Thoracic aorta (tissue), 2 donors: Measurements from ENCODE around the gene NAXD. TPM values are rescaled to one million over a fixed set of nuclear protein-coding genes. Genes with fewer than 3 reads are reported as not detected.

Source experiments
- ATAC-seq: fragments of 150-250 bp; one replicate; pipeline ENCODE4 v1.8.0; 2017; ENCODE audit warnings: low read depth; ENCODE audit not compliant: insufficient number of reproducible peaks, low FRiP score
- DNase-seq: peaks from one replicate; pipeline ENCODE4 v3.0.0-alpha.2; 2020; ENCODE audit warnings: low spot score
- H3K27ac ChIP-seq, 2 donors: fragments of 200-600 bp; sonication (generic); 1 replicate in 1 of 2; 2 replicates in 1 of 2; pipeline ENCODE4 v1.5.1; 2016; ENCODE audit warnings: mild to moderate bottlenecking in 2 of 2, moderate library complexity in 2 of 2
- H3K27me3 ChIP-seq: fragments of 200-600 bp; sonication (generic); replicated peaks from 2 replicates; pipeline ENCODE4 v1.6.0; 2016; ENCODE audit warnings: mild to moderate bottlenecking; ENCODE audit not compliant: insufficient read depth
- H3K36me3 ChIP-seq: fragments of 200-600 bp; sonication (generic); one replicate; pipeline ENCODE4 v1.5.1; 2016
- H3K4me1 ChIP-seq, 2 donors: fragments of 200-600 bp; sonication (generic); 1 replicate in 1 of 2; 2 replicates in 1 of 2; pipeline versions ENCODE4 v1.5.1 to v1.6.0; 2016; ENCODE audit warnings: low read depth in 2 of 2, mild to moderate bottlenecking in 1 of 2; ENCODE audit not compliant: control insufficient read depth in 1 of 2
- H3K4me3 ChIP-seq: fragments of 200-600 bp; sonication (generic); 2 replicates; pipeline ENCODE4 v1.5.1; 2016; ENCODE audit warnings: mild to moderate bottlenecking
- H3K9me3 ChIP-seq: fragments of 200-600 bp; sonication (generic); 2 replicates; pipeline ENCODE4 v1.5.1; 2016
- CTCF ChIP-seq: fragments of 200-600 bp; sonication (generic); IDR thresholded peaks from one replicate; pipeline ENCODE4 v1.5.1; 2019; ENCODE audit warnings: antibody characterized with exemption
- total RNA-seq, 2 donors: library from RNA; depleted of rRNA; stranded (reverse); fragments of >200 nt; gene quantifications; one replicate each; pipeline versions ENCODE4 v1.1.0 to v1.2.3, GENCODE V29; 2016

NAXD gene
- total RNA-seq, 2 donors from 2014 or later, result 24.9 to 31.4 TPM

GRCh38 chr13:110644892-110645521 is 29.7 kb downstream of the NAXD start:
- Histone ChIP-seq H3K27ac (no peak overlapping the region), H3K36me3 (peaks cover 34% of the 10 kb centered on the region), H3K9me3 (no peaks in the 10 kb centered on the region), H3K4me1 (peaks cover 0 to 18% of the 10 kb centered on the region in 2 donors), H3K4me3 (no peak overlapping the region), H3K27me3 (no peaks in the 10 kb centered on the region)
- DNase-seq (no peak), ATAC-seq (peak; percentile 7)
- no peak for TF ChIP-seq CTCF

DNA sequence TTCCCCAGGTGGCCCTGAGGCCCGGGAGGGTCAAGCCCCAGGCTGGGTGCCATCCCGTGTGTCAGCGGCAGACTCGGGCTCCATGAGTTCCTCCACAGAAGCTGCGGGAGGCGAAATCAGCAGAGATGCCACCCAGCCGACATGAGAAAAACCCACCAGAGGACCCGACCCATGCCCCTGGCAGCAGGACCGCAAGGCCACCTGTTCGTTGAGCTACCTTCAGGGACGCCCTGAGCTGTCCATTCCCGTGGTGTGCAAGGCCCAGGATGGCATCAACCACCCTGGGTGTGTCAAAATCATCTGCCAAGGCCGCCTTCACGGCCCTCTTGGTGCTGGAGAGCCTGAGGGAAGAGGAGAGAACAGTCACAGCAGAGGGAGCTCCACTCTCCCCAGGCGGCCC is 30.4 kb downstream of the NAXD start:
- no peak overlapping the region for H3K4me3 ChIP-seq
- ATAC-seq (no peak), DNase-seq (no peak)
- H3K27me3 ChIP-seq, result no peaks in the 10 kb centered on the region
- H3K36me3 ChIP-seq, result peaks cover 39% of the 10 kb centered on the region
- H3K9me3 ChIP-seq, result no peaks in the 10 kb centered on the region
- H3K27ac ChIP-seq, result no peak overlapping the region
- peaks cover 0 to 13% of the 10 kb centered on the region in 2 donors for H3K4me1 ChIP-seq
- TF ChIP-seq CTCF, result no peak

DNA sequence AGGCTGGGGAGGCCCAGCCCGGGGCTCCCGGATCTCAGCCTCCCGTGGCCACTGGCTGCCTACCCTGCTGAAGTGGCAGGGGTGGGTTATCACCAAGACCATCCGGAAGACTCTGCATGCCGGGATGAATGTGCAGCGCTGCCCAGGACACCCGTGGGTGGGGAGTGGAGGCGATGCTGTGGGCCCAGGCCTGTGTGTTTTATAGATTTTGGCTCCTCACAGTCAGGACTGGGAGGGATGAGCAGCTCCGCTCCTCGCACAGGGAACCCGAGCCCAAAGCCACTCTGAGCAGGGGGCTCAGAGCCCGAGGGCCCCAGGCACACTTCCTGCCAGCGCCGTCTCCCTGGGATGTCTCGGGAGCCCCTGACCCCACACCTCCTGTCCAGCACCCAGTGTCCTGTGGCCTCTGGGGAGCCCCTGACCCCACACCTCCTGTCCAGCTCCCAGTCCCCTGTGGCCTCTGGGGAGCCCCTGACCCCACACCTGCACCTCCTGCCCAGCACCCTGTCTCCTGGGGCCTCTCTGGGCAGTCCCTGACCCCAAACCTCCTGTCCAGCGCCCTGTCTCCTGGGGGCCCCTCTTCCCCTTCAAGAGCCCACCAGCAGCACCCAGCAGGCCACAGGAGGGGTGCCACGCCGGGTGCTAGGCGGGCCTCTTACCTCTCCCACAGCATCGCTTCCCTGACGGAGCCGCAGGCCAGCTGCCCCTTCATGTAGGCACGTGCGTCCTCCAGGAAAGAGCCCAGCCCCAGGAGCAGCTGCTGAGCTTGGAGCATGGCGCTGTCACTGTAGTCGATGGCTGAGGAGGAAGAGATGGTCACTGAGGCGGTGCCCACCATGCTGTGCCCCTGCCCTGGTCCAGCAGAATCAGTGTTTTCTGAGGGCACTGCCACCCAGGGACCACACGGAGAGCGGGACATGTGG is 31.4 kb downstream of the NAXD start:
- DNase-seq (no peak), ATAC-seq (no peak)
- Histone ChIP-seq H3K4me1 (peaks cover 0 to 10% of the 10 kb centered on the region in 2 donors), H3K27me3 (no peaks in the 10 kb centered on the region), H3K27ac (no peak overlapping the region), H3K9me3 (no peaks in the 10 kb centered on the region), H3K4me3 (no peak overlapping the region), H3K36me3 (peaks cover 35% of the 10 kb centered on the region)
- TF ChIP-seq CTCF, result no peak

GRCh38 chr13:110647365-110647737 is 32.0 kb downstream of the NAXD start:
- Histone ChIP-seq H3K9me3 (no peaks in the 10 kb centered on the region), H3K27ac (no peak overlapping the region), H3K36me3 (peaks cover 28% of the 10 kb centered on the region), H3K27me3 (no peaks in the 10 kb centered on the region), H3K4me1 (peaks cover 0 to 10% of the 10 kb centered on the region in 2 donors), H3K4me3 (no peak overlapping the region)
- ATAC-seq (no peak), DNase-seq (no peak)
- no peak for TF ChIP-seq CTCF

- Histone ChIP-seq H3K9me3 (no peaks in the 10 kb centered on the region), H3K36me3 (peaks cover 24% of the 10 kb centered on the region), H3K4me1 (peaks cover 0 to 10% of the 10 kb centered on the region in 2 donors), H3K27me3 (no peaks in the 10 kb centered on the region), H3K4me3 (no peak overlapping the region), H3K27ac (no peak overlapping the region)
- ATAC-seq (no peak), DNase-seq (no peak)
- no peak for TF ChIP-seq CTCF
Observed at GRCh38 chr13:110648146-110648819, 32.9 kb downstream of the NAXD start.
